Measurements from ENCODE around the gene DPM3. TPM values are rescaled to one million over a fixed set of nuclear protein-coding genes. Genes with fewer than 3 reads are reported as not detected.
"Not testable (repeated sequence)": the region's sequence is repeated elsewhere in the genome, so short reads cannot be mapped to it uniquely, and the experiment has no call there.

The DPM3 gene
- 53.2 and 72.4 TPM in 2 replicates for total RNA-seq (2014; rRNA removed; shearing (Covaris generic))

- peak; percentile 74 for DNase-seq (ENCODE audit: low spot score)
Measured at GRCh38 chr1:155139895-155140629, at the start of gene DPM3. Gene DPM3 (minus strand): TSS chr1:155140531. CDS start chr1:155140240, 291 bp downstream.

GRCh38 chr1:155189926-155190325 is 49.6 kb upstream of the DPM3 start:
- not testable (repeated sequence) for DNase-seq (ENCODE audit: low spot score)

- DNase-seq (ENCODE audit: low spot score): no peak
Measured at GRCh38 chr1:155188268-155188667, 47.9 kb upstream of the DPM3 start.

GRCh38 chr1:155187456-155187891 is 47.1 kb upstream of the DPM3 start:
- no peak for DNase-seq (ENCODE audit: low spot score)

GRCh38 chr1:155186794-155187455 is 46.6 kb upstream of the DPM3 start:
- no peak for DNase-seq (ENCODE audit: low spot score)

GRCh38 chr1:155186067-155186793 is 45.9 kb upstream of the DPM3 start:
- DNase-seq (ENCODE audit: low spot score): no peak

GRCh38 chr1:155185783-155186066 is 45.4 kb upstream of the DPM3 start:
- DNase-seq (ENCODE audit: low spot score): no peak

- no peak for DNase-seq (ENCODE audit: low spot score)
Measured at GRCh38 chr1:155184835-155185782, 44.8 kb upstream of the DPM3 start.

- no peak for DNase-seq (ENCODE audit: low spot score)
Measured at GRCh38 chr1:155184351-155184811, 44.0 kb upstream of the DPM3 start.

GRCh38 chr1:155183775-155184221 is 43.5 kb upstream of the DPM3 start:
- no peak for DNase-seq (ENCODE audit: low spot score)

- DNase-seq (ENCODE audit: low spot score): no peak
Measured at GRCh38 chr1:155182052-155182550, 41.8 kb upstream of the DPM3 start.

- DNase-seq (ENCODE audit: low spot score): no peak
Measured at GRCh38 chr1:155181371-155182051, 41.2 kb upstream of the DPM3 start.

- DNase-seq (ENCODE audit: low spot score): no peak
Measured at GRCh38 chr1:155179112-155180031, 39.0 kb upstream of the DPM3 start.

GRCh38 chr1:155178441-155179111 is 38.2 kb upstream of the DPM3 start:
- no peak for DNase-seq (ENCODE audit: low spot score)

GRCh38 chr1:155177918-155178281 is 37.6 kb upstream of the DPM3 start:
- no peak for DNase-seq (ENCODE audit: low spot score)

GRCh38 chr1:155177192-155177917 is 37.0 kb upstream of the DPM3 start:
- peak; percentile 3 for DNase-seq (ENCODE audit: low spot score)

- DNase-seq (ENCODE audit: low spot score): peak; percentile 71
Measured at GRCh38 chr1:155176544-155177071, 36.3 kb upstream of the DPM3 start.

- peak; percentile 15 for DNase-seq (ENCODE audit: low spot score)
Measured at GRCh38 chr1:155175927-155176371, 35.6 kb upstream of the DPM3 start.
